DND-41 (cell line): ENCODE data around the gene RAB11FIP3.

Source experiments
- CTCF ChIP-seq: IDR thresholded peaks from 2 replicates; pipeline ENCODE4 v1.5.1; 2012; ENCODE audit warnings: borderline replicate concordance, low read length, moderate library complexity, mild to moderate bottlenecking; ENCODE audit not compliant: poor library complexity, severe bottlenecking; ENCODE audit errors: extremely low read depth
- EZH2 ChIP-seq: IDR thresholded peaks from 3 replicates; pipeline ENCODE4 v1.6.1; 2012; ENCODE audit warnings: borderline replicate concordance, low read depth, mild to moderate bottlenecking, moderate library complexity, low read length, inconsistent platforms; ENCODE audit not compliant: severe bottlenecking

GRCh38 chr16:553601-554296 is 128.3 kb downstream of the RAB11FIP3 start:
- TF ChIP-seq CTCF (no peak), EZH2 (no peak)
